Measurements from ENCODE around the gene PCCA.
"Not testable (repeated sequence)": the region's sequence is repeated elsewhere in the genome, so short reads cannot be mapped to it uniquely, and the experiment has no call there.

Gene PCCA

DNA sequence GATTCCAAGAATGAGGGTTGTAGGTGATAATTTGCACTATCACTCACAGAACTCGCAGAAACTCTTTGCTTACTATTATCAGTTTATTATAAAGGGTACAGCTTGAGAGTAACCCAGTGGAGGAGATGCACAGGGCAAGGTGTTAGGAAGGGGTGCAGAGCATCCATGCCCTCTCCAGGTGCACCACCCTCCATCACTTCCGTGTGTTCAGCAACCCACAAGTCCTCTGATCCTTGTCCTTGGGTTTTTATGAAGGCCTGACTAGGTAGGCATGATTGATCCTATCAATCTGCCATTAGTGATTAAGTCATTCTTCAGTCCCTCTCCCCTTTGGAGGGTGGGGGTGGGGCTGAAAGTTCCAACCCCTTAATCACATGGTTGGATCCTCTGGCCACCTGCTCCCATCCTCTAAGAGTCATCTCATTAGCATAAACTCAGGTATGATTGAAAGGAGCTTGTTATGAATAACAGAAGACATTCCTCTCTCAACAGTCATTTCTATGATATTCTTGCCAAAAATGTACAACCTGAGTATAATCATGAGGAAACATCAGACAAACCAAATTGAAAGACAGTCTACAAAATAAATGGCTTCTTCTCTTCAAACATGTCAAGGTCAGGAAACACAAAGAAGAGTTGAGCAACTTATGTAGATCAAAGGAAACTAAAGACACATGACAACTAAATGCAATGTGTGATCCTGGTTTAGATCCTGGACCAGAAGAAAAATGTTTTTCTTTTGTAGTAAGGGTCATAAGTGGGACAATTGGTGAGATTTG is 225.4 kb downstream of the PCCA start:
- DNase-seq: no peak

GRCh38 chr13:100315522-100315921 is 226.6 kb downstream of the PCCA start:
- no peak for DNase-seq

DNA sequence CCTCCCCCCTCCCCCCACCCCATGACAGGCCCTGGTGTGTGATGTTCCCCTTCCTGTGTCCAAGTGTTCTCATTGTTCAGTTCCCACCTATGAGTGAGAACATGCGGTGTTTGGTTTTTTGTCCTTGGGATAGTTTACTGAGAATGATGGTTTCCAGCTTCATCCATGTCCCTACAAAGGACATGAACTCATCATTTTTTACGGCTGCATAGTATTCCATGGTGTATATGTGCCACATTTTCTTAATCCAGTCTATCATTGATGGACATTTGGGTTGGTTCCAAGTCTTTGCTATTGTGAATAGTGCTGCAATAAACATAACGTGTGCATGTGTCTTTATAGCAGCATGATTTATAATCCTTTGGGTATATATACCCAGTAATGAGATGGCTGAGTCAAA is 229.6 kb downstream of the PCCA start:
- not testable (repeated sequence) for DNase-seq

DNA sequence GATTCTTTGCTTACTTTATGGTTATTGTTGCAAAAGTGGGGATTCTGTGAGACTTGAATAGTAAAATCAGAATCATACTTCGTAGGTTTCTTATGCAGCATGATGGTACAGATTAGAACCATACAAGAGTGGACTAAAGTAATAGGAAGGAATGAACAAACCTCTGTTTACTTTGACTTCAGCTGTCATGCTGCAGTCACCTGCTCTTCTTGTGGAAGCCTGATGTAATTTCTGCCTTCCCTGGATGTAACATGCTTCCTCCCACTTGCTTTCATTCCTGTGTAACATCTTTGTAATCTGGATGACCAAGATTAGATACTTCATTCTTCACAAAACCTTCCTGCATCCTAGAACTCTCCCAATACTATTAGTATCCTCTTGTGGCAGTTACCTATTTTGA is 235.0 kb downstream of the PCCA start:
- no peak for DNase-seq

DNA sequence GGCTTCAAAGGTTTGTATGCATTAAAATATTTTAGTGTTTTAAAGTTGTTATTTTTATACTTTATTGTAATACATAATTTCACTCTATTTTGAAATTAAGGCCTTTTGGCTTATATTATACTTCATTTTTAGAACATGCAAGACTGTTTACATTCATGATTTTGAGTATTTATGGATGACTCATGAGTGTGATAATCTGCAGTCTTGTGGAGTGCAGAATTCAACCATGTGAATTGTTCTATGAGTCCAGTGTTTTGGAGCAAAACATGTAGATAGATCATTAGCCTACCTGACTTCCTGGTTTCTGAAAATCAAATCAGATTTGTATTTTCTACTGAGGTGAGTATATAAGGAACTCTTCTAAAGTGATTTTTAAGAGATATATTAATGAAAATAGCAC is 241.8 kb downstream of the PCCA start:
- DNase-seq: no peak

DNA sequence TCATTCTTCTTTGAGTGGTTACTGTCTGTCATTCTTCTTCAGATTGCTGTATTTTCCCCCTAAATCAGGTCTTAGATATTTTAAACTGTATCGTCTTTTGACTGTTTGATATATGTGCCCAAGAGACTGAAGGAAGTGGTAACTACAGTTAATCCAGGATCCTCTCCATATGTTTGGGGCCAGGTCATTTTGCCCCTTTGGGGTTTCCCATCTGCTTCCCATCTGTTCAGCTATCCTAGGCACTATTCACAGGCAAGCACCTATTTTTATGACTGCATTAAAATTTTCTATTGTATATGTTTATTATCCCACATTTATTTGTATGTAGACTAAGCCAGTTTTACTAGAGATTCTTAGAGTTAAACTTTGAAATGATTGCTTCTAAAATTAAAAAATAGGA is 244.2 kb downstream of the PCCA start:
- no peak for DNase-seq

GRCh38 chr13:100334214-100334613 is 245.3 kb downstream of the PCCA start:
- no peak for DNase-seq

DNA sequence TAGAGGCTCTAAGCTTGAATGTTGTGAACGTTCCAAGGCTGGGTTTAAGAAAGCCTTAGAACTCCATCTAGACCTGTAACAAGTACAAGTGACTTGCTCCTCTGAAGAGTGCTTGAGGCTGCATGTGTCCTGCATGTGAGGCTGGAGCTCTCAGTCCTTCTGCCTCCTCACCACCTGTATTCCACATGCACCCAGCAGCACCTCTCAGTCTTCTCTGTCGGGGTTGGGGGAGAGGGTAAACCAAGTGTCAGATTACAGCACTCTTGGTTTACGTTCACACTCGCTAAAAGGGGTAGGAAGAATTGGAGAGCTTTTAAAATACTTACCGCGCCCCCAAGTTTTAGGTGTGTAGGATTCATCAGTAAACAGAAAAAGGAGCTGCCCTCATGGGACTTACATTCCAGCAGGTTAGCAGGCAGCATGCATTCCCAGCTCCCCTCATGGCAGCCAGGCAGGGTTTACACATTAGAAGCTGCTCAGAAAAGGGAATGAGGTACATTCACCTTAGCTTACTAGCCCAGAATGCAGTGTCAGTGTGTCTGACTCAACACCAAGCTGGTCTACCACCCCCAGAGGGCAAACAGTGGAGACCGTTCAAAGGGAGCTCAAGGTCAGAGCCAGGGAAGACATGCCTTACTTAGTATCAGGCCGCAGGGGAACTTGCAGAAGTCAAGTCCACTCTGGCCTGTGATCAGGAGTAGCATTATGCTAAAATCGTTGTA is 248.1 kb downstream of the PCCA start:
- DNase-seq: no peak

GRCh38 chr13:100338275-100338674 is 249.4 kb downstream of the PCCA start:
- no peak for DNase-seq

GRCh38 chr13:100339411-100339940 is 250.6 kb downstream of the PCCA start:
- no peak for DNase-seq

DNA sequence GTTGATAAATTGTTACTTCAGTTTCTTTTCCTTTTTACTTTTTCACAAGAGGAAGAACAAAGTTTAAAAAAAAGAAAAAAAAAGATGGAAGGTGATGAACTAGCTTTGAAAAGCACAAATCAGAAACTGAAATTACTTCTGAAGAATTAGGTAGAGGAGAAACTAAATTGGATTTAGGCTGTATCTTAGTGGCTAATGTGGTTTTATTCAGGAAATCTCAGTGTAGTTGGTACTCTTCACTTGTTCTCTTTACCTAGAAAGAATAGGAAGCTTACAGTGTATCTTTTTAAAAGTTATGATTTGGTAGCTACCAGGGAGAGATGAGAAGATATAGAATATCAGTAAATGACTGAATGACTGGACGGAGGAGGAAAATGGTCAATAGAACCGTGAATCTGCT is 252.0 kb downstream of the PCCA start:
- no peak for DNase-seq

- no peak for DNase-seq
These were observed 252.4 kb downstream of the PCCA start for GRCh38 chr13:100341327-100341726.

GRCh38 chr13:100344544-100344943 is 255.7 kb downstream of the PCCA start:
- no peak for DNase-seq

- DNase-seq: no peak
These were observed 259.1 kb downstream of the PCCA start for GRCh38 chr13:100347968-100348367.

DNA sequence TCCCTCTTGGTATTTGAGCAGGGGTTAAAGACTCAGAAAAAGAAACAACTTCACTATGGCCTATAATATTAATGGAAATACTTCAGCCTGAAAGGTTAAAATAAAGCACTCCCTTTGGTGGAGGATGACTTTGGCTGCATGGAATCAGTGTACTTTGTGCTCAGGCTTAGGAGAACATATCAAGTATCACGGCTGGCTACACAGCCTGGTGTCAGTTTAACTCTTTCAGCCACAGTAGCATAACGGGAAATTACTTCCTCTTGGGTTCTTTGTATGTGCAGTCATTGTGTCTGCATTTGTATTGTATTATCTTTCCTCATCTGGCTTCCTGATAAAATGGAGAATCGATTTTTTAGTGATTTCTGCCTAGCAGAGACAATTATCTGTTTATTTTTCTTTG is 260.7 kb downstream of the PCCA start:
- peak; percentile 61 for DNase-seq

GRCh38 chr13:100350601-100351000 is 261.7 kb downstream of the PCCA start:
- peak; percentile 51 for DNase-seq

DNA sequence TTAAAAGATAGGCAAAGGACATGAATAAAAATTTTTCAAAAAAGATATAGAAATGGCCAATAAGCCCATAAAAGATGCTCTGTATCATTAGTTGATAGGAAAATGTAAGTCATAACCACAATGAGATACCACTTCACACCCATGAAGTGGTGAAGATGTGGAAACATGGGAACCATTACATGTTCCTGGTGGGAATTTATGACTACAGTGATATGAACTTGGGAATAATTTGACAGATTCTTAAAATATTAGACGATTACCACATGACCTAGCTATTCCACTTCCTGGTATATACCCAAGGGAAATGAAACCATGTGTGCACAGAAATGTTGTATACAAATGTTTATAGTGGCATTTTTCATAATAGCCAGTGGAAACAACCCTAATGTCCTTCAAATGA is 267.5 kb downstream of the PCCA start:
- DNase-seq: no peak

GRCh38 chr13:100356889-100357288 is 268.0 kb downstream of the PCCA start:
- DNase-seq: no peak

DNA sequence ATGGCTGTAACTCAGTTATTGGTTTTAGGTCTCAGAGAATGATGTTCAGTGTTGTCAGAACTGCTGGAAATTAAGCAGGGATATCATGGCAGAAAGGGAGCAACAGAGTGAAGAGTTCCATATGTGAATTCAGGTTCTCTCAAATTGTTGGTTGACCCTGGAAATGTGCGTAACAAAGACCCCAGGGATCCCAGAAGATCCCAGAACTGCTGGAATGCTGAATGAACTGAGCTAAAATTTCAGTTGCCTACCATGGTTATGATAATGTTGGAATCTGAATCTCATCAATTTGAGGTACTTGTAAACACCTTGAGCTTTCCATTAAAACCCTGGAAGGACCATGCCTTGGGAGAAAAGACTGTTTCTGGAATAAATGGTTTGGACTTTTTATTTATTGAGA is 268.9 kb downstream of the PCCA start:
- no peak for DNase-seq

DNA sequence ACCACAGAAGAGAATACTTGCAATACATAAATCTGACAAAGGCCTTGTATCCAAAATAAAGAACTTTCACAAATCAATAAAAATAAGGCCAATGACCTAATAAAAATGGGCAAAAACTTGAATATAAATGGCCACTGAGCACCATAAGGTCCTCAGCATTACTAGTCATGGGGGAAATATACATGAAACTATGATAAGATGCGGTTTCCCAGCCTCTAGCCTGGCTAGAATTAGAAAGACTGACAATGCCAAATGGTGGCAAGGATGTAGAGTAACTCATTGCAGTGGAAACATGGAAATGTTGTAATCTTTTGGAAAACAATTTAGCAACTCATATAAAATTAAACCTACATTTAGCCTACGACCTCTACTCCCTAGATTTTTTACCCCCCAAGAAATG is 272.6 kb downstream of the PCCA start:
- no peak for DNase-seq

DNA sequence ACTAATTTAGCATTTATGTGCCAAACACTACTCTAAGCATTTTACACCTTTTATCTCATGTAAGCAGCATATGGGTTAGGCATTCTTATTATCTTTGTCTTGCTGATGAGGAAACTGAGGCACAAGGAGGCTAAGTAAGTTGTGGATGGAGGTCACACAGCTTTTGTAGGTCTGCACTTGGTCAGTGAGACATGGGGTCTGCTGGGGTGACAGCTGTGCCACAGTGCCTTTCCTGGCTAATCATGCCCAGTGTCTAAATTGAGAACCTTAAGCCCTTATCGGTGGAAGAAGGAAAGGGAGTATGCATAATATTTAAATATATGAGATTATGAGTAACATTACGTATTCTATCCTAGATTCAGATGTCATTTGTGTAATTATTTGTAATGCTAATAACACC is 273.5 kb downstream of the PCCA start:
- DNase-seq: no peak

GRCh38 chr13:100362781-100363180 is 273.9 kb downstream of the PCCA start:
- no peak for DNase-seq

- no peak for DNase-seq
These were observed 274.4 kb downstream of the PCCA start for GRCh38 chr13:100363285-100363711.

- DNase-seq: no peak
These were observed 275.0 kb downstream of the PCCA start for GRCh38 chr13:100363874-100364273.

Measured in NCI-H1092 (cell line).